Measurements from ENCODE around the gene TM9SF4.
A peak's percentile ranks its signal among the peaks of the same experiment; 100 is the strongest.

Gene TM9SF4

GRCh38 chr20:32109392-32110172 is at the start of gene TM9SF4:
Gene TM9SF4 (plus strand): TSS chr20:32109714. CDS start chr20:32109741, 27 bp downstream.
- H3K4me3 ChIP-seq (ENCODE audit: control insufficient read depth, low read depth, low read length) = peak within 1 kb of the TSS; percentile 85
- TF ChIP-seq CTCF (IDR thresholded peaks at IDR 0.05; ENCODE audit: control insufficient read depth, insufficient read depth, low read depth, low read length, missing control alignments) = no peak
- peak; percentile 69 for DNase-seq (ENCODE audit: low read depth)

- no peak overlapping the region for H3K4me3 ChIP-seq (ENCODE audit: control insufficient read depth, low read depth, low read length)
- TF ChIP-seq CTCF (IDR thresholded peaks at IDR 0.05; ENCODE audit: control insufficient read depth, insufficient read depth, low read depth, low read length, missing control alignments) = no peak
- DNase-seq (ENCODE audit: low read depth) = no peak
Observed at GRCh38 chr20:32062776-32063170, 46.7 kb upstream of the TM9SF4 start.

- TF ChIP-seq CTCF (IDR thresholded peaks at IDR 0.05; ENCODE audit: control insufficient read depth, insufficient read depth, low read depth, low read length, missing control alignments) = no peak
- no peak overlapping the region for H3K4me3 ChIP-seq (ENCODE audit: control insufficient read depth, low read depth, low read length)
- no peak for DNase-seq (ENCODE audit: low read depth)
Observed at GRCh38 chr20:32063695-32064094, 45.8 kb upstream of the TM9SF4 start.

GRCh38 chr20:32064667-32065066 is 44.8 kb upstream of the TM9SF4 start:
- TF ChIP-seq CTCF (IDR thresholded peaks at IDR 0.05; ENCODE audit: control insufficient read depth, insufficient read depth, low read depth, low read length, missing control alignments) = no peak
- no peak for DNase-seq (ENCODE audit: low read depth)
- no peak overlapping the region for H3K4me3 ChIP-seq (ENCODE audit: control insufficient read depth, low read depth, low read length)

GRCh38 chr20:32067234-32067821 is 42.2 kb upstream of the TM9SF4 start:
- no peak for TF ChIP-seq CTCF (IDR thresholded peaks at IDR 0.05; ENCODE audit: control insufficient read depth, insufficient read depth, low read depth, low read length, missing control alignments)
- H3K4me3 ChIP-seq (ENCODE audit: control insufficient read depth, low read depth, low read length) = no peak overlapping the region
- DNase-seq (ENCODE audit: low read depth) = peak; percentile 88

GRCh38 chr20:32068174-32068573 is 41.3 kb upstream of the TM9SF4 start:
- no peak for TF ChIP-seq CTCF (IDR thresholded peaks at IDR 0.05; ENCODE audit: control insufficient read depth, insufficient read depth, low read depth, low read length, missing control alignments)
- no peak overlapping the region for H3K4me3 ChIP-seq (ENCODE audit: control insufficient read depth, low read depth, low read length)
- DNase-seq (ENCODE audit: low read depth) = no peak
